ENCODE measurements around the gene PTPRN2.

GRCh38 chr7:157930441-157930840 lies 657.2 kb downstream of the PTPRN2 start:
- TF ChIP-seq CTCF (IDR thresholded peaks at IDR 0.05) (no peak), EP300 (IDR thresholded peaks at IDR 0.05) (no peak), POLR2A (IDR thresholded peaks at IDR 0.05) (no peak)
